Lower lobe of right lung (tissue), 2 donors: ENCODE results near the gene DNAJC25. TPM values are rescaled to one million over a fixed set of nuclear protein-coding genes. Genes with fewer than 3 reads are reported as not detected.
A peak's percentile ranks its signal among the peaks of the same experiment; 100 is the strongest.

Source experiments
- ATAC-seq, 2 donors: fragments of 200-7000 bp; cut with Tn5 transposase; one replicate each; pipeline ENCODE4 v1.9.1; 2020 to 2022; ENCODE audit warnings: mild to moderate bottlenecking in 2 of 2, moderate library complexity in 2 of 2
- DNase-seq: peaks from one replicate; pipeline ENCODE4 v3.0.0-alpha.2; 2020
- H3K27ac ChIP-seq: fragments of 200-600 bp; one replicate; pipeline ENCODE4 v1.8.0; 2022
- H3K27me3 ChIP-seq: fragments of 200-600 bp; one replicate; pipeline ENCODE4 v1.8.0; 2022; ENCODE audit warnings: low read depth
- H3K36me3 ChIP-seq: fragments of 200-600 bp; one replicate; pipeline ENCODE4 v1.8.0; 2022; ENCODE audit warnings: mild to moderate bottlenecking
- H3K4me1 ChIP-seq: fragments of 200-600 bp; one replicate; pipeline ENCODE4 v1.8.0; 2022
- H3K4me3 ChIP-seq: fragments of 200-600 bp; one replicate; pipeline ENCODE4 v1.8.0; 2022; ENCODE audit warnings: mild to moderate bottlenecking
- H3K9me3 ChIP-seq: fragments of 200-600 bp; one replicate; pipeline ENCODE4 v1.8.0; 2022
- CTCF ChIP-seq: fragments of 200-600 bp; IDR thresholded peaks from one replicate; pipeline ENCODE4 v1.8.0; 2022; ENCODE audit warnings: antibody characterized with exemption, mild to moderate bottlenecking
- intact Hi-C: fragments of 100-400 bp; cut with DNase I; formaldehyde crosslinking; loops from one replicate; pipeline ENCODE4 v1.11.0; 2022
- long read RNA-seq: library from polyadenylated mRNA; unstranded; transcript quantifications from one replicate; pipeline ENCODE4 v2.0.0, GENCODE V29; 2021
- total RNA-seq: library from RNA; stranded (reverse); fragmentation: NEBNext Ultra II Directional; extraction: Animal tissue kit (Norgen Biotek cat#: 25700); gene quantifications from one replicate; pipeline ENCODE4 v1.2.1, GENCODE V29; 2021
- donor health status: DM: no; HTN: yes; CAD: no; lungs with severe emphysema.

The DNAJC25 gene
- total RNA-seq, result 4.7 TPM
- long read RNA-seq, transcript DNAJC25-201 (4 exons, 2,268 nt), result major isoform, 12 of 16 reads
- long read RNA-seq, partial matches to known transcripts, result 2 of 16 reads
- long read RNA-seq, other reads (novel, unspliced or antisense), result 1 of 16 reads

DNA sequence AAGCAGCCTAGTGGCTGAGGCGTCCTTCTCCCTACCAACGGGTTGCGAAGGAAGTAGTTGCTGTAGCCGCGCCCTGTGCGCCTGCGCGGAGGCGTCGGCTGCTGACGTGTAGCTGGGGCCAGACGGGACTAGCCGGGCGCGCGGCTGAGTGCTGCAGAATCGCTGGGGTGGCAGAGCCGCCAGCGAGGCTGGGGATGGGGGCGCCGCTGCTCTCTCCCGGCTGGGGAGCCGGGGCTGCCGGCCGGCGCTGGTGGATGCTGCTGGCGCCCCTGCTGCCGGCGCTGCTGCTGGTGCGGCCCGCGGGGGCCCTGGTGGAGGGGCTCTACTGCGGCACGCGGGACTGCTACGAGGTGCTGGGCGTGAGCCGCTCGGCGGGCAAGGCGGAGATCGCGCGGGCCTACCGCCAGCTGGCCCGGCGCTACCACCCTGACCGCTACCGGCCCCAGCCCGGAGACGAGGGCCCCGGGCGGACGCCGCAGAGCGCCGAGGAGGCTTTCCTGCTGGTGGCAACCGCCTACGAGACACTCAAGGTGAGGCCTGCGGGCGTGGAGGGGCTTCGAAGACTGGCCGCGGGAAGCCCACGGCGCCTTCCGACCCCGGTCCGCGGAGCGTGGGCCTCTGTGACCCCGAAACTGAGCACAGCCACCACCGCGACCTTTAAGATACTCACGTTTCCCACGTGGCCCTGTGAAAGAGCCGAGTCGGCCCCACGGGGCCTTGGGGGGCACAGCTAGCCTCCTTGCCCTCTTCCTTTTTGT, at the start of gene DNAJC25:
TSS of gene DNAJC25 (plus strand) at position 121 of the 758 bp plus-strand sequence. CDS start at position 195, 74 bp downstream.
- H3K27me3 ChIP-seq, result no peaks in the 10 kb centered on the region
- intact Hi-C loops, result no loop called here
- peaks cover 35% of the 10 kb centered on the region for H3K4me1 ChIP-seq
- TF ChIP-seq CTCF, result no peak
- ATAC-seq, result peak; percentile 100
- H3K9me3 ChIP-seq, result no peaks in the 10 kb centered on the region
- H3K27ac ChIP-seq, result peak within 1 kb of the TSS; percentile 93
- peak within 1 kb of the TSS; percentile 96 for H3K4me3 ChIP-seq
- no peaks in the 10 kb centered on the region for H3K36me3 ChIP-seq
- DNase-seq, result peak; percentile 98

- Histone ChIP-seq H3K4me1 (no peaks in the 10 kb centered on the region), H3K4me3 (no peak overlapping the region), H3K36me3 (peaks cover 82% of the 10 kb centered on the region), H3K27ac (no peak overlapping the region), H3K9me3 (no peaks in the 10 kb centered on the region), H3K27me3 (no peaks in the 10 kb centered on the region)
- DNase-seq, result no peak
- no peak for ATAC-seq
- TF ChIP-seq CTCF, result no peak
- intact Hi-C loops, result no loop called here
Measured at GRCh38 chr9:111582888-111583287, 48.2 kb upstream of the DNAJC25 start.

DNA sequence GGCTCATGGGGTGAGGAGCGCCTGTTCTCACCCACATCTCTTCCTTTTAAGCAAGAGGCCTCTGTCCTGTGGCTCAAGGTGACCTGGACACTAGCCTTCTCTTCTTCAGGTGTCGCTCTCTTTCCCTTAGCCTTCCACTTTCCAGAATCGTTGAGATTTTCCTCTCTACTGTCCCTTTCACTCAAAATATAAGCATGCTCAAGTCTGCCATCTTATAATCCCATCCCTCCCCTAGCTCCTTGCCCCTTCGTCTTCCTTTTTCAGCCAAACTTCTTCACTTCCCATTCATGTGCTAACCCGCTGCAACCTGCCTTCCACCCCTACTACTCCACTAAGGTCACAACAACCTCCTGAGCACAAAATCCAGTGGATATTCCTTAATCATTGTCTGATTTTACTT, 44.8 kb upstream of the DNAJC25 start:
- DNase-seq (no peak), ATAC-seq (no peak)
- Histone ChIP-seq H3K4me3 (no peak overlapping the region), H3K9me3 (no peaks in the 10 kb centered on the region), H3K4me1 (no peaks in the 10 kb centered on the region), H3K36me3 (peaks cover 77% of the 10 kb centered on the region), H3K27me3 (no peaks in the 10 kb centered on the region), H3K27ac (no peak overlapping the region)
- no peak for TF ChIP-seq CTCF
- intact Hi-C loops, result no loop called here

DNA sequence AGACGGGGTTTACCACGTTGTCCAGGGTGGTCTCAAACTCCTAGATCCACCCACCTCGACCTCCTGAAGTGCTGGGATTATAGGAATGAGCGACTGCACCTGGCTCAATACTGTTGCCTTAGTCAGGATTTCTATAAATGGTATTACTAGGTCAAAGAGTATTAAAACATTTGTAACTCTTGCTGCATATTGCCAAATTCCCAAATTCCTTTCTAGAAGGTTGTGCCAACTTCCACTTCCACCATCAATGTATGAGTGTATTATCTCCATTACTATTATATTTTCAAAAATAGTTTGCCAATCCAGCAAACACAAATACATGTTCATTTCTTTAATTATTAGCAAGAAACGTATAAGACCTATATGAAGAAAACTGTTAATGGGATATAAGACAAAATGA, 42.3 kb upstream of the DNAJC25 start:
- Histone ChIP-seq H3K36me3 (peaks cover 76% of the 10 kb centered on the region), H3K4me1 (no peaks in the 10 kb centered on the region), H3K27ac (no peak overlapping the region), H3K9me3 (no peaks in the 10 kb centered on the region), H3K4me3 (no peak overlapping the region), H3K27me3 (no peaks in the 10 kb centered on the region)
- no peak for TF ChIP-seq CTCF
- ATAC-seq, result no peak
- DNase-seq, result no peak
- intact Hi-C loops, result no loop called here

- H3K4me3 ChIP-seq, result peak overlapping the region; percentile 74
- ATAC-seq (peak; percentile 62 to 64), DNase-seq (peak; percentile 80)
- peaks cover 39% of the 10 kb centered on the region for H3K36me3 ChIP-seq
- TF ChIP-seq CTCF, result peak; percentile 74
- no peaks in the 10 kb centered on the region for H3K27me3 ChIP-seq
- H3K4me1 ChIP-seq, result peaks cover 8% of the 10 kb centered on the region
- intact Hi-C loops, result loop anchor here (5.0 kb wide), 1 partner anchor 176 kb away; no protein-coding TSS in a partner anchor
- peak overlapping the region; percentile 87 for H3K27ac ChIP-seq
- H3K9me3 ChIP-seq, result no peaks in the 10 kb centered on the region
Measured at GRCh38 chr9:111597852-111598732, 33.0 kb upstream of the DNAJC25 start.
